ENCODE measurements around the gene ZNF716. TPM values are rescaled to one million over a fixed set of nuclear protein-coding genes. Genes with fewer than 3 reads are reported as not detected.

The ZNF716 gene
- total RNA-seq, 4 donors from 2014 or later: not detected

DNA sequence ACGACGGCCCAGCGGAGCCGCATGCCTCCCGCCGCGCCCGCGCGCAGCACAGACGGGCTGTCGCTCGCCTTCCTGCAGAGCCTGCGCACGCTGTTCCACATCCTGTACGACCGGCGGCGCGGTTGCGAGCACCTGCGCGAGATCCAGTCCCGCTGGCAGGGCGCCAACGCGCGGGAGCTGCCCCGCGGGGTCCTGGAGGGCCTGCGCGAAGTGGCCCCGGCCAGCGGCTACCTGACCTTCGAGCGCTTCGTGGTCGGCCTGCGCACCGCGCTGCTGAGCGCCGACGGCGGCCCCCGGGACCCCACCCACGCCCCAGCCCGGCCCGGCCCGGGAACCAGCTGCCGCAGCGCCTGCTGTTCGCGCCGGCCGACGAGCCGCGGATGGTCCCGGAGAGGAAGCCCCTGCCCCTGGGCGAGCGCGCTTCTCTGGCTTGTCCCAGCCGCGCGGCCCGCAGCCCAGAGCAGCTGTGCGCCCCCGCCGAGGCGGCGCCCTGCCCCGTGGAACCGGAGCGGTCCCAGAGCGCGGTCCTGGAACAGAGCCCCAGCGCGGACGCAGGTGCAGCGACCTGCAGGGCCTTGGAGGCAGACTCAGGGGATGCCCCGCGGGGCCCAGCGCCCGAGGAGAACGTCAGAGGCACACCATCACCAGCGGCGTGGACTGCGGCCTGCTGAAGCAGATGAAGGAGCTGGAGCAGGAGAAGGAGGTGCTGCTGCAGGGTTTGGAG is 25.3 kb upstream of the ZNF716 start:
- peaks cover 0 to 14% (median 0%) of the 10 kb centered on the region in 4 donors for H3K9me3 ChIP-seq
- H3K4me3 ChIP-seq: no peak overlapping the region
- no peaks in the 10 kb centered on the region for H3K36me3 ChIP-seq
- H3K4me1 ChIP-seq: no peaks in the 10 kb centered on the region
- H3K27me3 ChIP-seq: no peaks in the 10 kb centered on the region
- DNase-seq: no peak
- no peak overlapping the region for H3K27ac ChIP-seq
- TF ChIP-seq POLR2A (IDR thresholded peaks at IDR 0.05): no peak
- TF ChIP-seq, protein P1, sequence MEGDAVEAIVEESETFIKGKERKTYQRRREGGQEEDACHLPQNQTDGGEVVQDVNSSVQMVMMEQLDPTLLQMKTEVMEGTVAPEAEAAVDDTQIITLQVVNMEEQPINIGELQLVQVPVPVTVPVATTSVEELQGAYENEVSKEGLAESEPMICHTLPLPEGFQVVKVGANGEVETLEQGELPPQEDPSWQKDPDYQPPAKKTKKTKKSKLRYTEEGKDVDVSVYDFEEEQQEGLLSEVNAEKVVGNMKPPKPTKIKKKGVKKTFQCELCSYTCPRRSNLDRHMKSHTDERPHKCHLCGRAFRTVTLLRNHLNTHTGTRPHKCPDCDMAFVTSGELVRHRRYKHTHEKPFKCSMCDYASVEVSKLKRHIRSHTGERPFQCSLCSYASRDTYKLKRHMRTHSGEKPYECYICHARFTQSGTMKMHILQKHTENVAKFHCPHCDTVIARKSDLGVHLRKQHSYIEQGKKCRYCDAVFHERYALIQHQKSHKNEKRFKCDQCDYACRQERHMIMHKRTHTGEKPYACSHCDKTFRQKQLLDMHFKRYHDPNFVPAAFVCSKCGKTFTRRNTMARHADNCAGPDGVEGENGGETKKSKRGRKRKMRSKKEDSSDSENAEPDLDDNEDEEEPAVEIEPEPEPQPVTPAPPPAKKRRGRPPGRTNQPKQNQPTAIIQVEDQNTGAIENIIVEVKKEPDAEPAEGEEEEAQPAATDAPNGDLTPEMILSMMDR (IDR thresholded peaks at IDR 0.05): no peak

DNA sequence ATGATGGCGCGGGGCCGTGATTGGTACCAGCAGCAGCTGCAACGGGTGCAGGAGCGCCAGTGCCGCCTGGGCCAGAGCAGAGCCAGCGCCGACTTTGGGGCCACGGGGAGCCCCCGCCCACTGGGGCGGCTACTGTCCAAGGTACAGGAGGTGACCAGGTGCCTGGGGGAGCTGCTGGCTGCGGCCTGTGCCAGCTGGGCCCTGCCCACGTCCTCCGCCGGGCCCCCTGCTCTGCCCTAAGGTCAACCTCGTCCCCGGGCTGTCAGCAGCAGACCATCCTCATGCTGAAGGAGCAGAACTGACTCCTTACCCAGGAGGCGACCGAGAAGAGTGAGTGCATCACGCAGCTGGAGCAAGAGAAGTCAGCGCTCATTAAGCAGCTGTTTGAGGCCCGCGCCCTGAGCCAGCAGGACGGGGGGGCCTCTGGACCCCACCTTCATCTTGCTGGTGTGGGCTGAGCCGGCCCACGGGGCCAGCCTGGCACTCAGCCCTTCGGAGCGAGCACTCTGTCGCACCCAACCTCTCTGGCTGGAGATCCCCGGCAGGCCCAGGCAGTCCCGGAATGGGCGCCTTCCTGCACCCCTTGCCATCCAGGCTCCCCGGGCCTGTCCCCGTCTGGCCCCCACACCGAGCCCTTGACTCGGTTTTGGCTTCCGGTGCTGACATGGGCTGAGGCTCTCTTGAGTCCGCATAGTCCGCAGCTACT is 24.6 kb upstream of the ZNF716 start:
- H3K4me1 ChIP-seq: no peaks in the 10 kb centered on the region
- TF ChIP-seq, protein P1 (IDR thresholded peaks at IDR 0.05): no peak
- no peak for TF ChIP-seq POLR2A (IDR thresholded peaks at IDR 0.05)

DNA sequence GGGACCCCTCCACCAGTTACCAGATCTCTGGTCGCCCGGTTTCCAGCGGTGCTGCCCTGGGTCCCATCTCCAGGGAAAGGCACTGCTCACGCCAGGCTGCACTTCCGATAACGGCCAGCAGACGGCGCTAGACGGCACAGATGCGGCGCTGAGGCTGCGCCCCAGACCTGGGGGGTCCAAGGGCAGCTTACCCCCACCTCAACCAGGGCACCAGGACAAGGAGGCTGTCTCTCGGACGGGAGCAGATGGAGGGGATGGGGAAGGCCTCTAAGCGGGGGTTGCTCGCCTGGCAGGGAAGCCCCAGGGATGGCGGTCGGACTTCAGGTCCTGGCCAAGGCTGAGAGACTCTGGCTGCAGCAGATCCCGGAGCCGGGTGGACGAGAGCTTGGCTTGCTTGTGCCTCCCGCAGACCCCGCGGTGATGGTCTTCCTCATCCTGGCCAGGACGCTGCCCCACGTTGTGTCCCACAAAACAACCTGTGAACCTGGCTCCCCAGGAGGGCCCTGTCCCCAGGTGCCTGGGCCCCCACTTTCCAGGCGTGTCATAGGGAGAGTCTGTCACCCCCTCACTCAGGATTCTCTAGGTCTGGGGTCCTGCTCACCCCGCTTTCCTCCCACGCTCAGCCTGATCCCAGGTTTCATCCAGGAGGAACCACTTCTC is 23.9 kb upstream of the ZNF716 start:
- H3K9me3 ChIP-seq: peaks cover 0 to 14% (median 0%) of the 10 kb centered on the region in 4 donors
- H3K36me3 ChIP-seq: no peaks in the 10 kb centered on the region
- no peak overlapping the region for H3K27ac ChIP-seq
- H3K4me1 ChIP-seq: no peaks in the 10 kb centered on the region
- no peak for DNase-seq
- no peak for TF ChIP-seq POLR2A (IDR thresholded peaks at IDR 0.05)
- TF ChIP-seq, protein P1 (IDR thresholded peaks at IDR 0.05): peak in 2 of 6 experiments; percentile 6 to 31
- no peaks in the 10 kb centered on the region for H3K27me3 ChIP-seq
- H3K4me3 ChIP-seq: no peak overlapping the region

More for the DNA sequence above, 24.6 kb upstream of the ZNF716 start:
- no peaks in the 10 kb centered on the region for H3K27me3 ChIP-seq
- H3K27ac ChIP-seq: no peak overlapping the region
- no peak for DNase-seq
- H3K36me3 ChIP-seq: no peaks in the 10 kb centered on the region
- H3K4me3 ChIP-seq: no peak overlapping the region
- peaks cover 0 to 14% (median 0%) of the 10 kb centered on the region in 4 donors for H3K9me3 ChIP-seq

DNA sequence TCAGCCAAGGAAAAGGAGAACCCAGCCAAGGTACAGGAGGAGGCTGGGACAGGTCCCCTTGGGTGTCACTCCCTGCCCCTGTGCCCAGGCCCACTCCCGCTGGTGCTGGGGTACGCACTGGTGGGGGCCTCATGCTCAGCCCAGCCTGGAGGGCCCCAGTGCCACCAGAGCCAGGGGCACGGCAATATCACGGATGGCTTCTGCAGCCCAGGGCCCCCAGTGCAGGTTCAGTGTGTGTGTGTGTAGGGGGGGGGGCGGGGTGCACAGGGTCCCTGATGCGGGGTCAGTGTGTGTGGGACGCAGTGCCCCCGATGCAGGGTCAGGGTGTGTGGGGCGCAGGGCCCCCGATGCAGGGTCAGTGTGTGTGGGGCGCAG is 23.4 kb upstream of the ZNF716 start:
- DNase-seq: no peak
- Histone ChIP-seq H3K36me3 (no peaks in the 10 kb centered on the region), H3K4me1 (no peaks in the 10 kb centered on the region), H3K9me3 (peaks cover 0 to 14% (median 0%) of the 10 kb centered on the region in 4 donors), H3K4me3 (no peak overlapping the region), H3K27me3 (no peaks in the 10 kb centered on the region), H3K27ac (no peak overlapping the region)
- TF ChIP-seq, protein P1 (IDR thresholded peaks at IDR 0.05): no peak
- no peak for TF ChIP-seq POLR2A (IDR thresholded peaks at IDR 0.05)

DNA sequence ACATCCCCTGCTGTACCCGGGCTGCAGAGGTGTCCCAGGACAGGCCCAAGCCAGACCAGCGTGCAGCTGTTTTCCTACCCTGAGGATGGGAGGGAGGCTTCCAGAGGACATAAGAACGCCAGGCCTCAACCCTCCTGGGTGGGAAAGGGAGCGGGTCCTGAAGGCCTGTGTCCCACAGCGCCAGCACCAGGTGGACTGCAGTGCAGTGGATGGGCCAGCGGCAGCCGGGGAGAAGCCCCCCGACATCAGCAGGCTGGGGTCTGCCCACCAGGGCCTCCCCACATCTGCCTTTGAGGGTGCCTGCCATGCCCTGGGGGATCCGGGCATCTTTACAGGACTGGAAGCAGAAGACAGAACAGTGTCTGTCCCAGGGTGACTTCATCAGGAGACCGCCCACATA is 22.8 kb upstream of the ZNF716 start:
- Histone ChIP-seq H3K4me1 (no peaks in the 10 kb centered on the region), H3K36me3 (no peaks in the 10 kb centered on the region), H3K4me3 (no peak overlapping the region), H3K27me3 (no peaks in the 10 kb centered on the region), H3K27ac (no peak overlapping the region), H3K9me3 (peaks cover 0 to 14% (median 0%) of the 10 kb centered on the region in 4 donors)
- DNase-seq: no peak
- no peak for TF ChIP-seq POLR2A (IDR thresholded peaks at IDR 0.05)
- TF ChIP-seq, protein P1 (IDR thresholded peaks at IDR 0.05): no peak

All from Peyer's patch (tissue), 4 donors.